ENCODE measurements around the gene RPS21.

The RPS21 gene

GRCh38 chr20:62360854-62361798 is 25.8 kb upstream of the RPS21 start:
- Histone ChIP-seq H3K4me2 (ENCODE audit: low read length) (no peak overlapping the region), H3K36me3 (ENCODE audit: control insufficient read depth, low read length) (no peaks in the 10 kb centered on the region), H3K4me3 (ENCODE audit: low read length) (no peak overlapping the region), H3K4me1 (ENCODE audit: control insufficient read depth, low read length) (peaks cover 33% of the 10 kb centered on the region), H3K9me3 (ENCODE audit: control insufficient read depth, insufficient read depth, low read length) (no peaks in the 10 kb centered on the region), H3F3A (ENCODE audit: control insufficient read depth, insufficient read depth) (peaks cover 8% of the 10 kb centered on the region; the same call in 1 of the 2 replicates), H3K79me2 (ENCODE audit: control insufficient read depth, low read length) (peaks cover 15% of the 10 kb centered on the region), H3K9me2 (replicated peaks; ENCODE audit: control insufficient read depth, low read length) (no peaks in the 10 kb centered on the region), H3K27me3 (ENCODE audit: control insufficient read depth, low read length) (no peaks in the 10 kb centered on the region), H3K27ac (ENCODE audit: low read depth, low read length) (no peak overlapping the region), H4K20me1 (ENCODE audit: control insufficient read depth, insufficient read depth, low read depth, low read length) (peaks cover 6% of the 10 kb centered on the region; the same call in 1 of the 2 replicates)
- no peak for TF ChIP-seq EZH2phosphoT487 (IDR thresholded peaks at IDR 0.05; ENCODE audit: borderline replicate concordance, low read length)
- no peak for TF ChIP-seq CTCF (IDR thresholded peaks at IDR 0.05; ENCODE audit: low read depth, low read length, poor library complexity, severe bottlenecking)

GRCh38 chr20:62361799-62362589 is 24.9 kb upstream of the RPS21 start:
- Histone ChIP-seq H3K79me2 (ENCODE audit: control insufficient read depth, low read length) (peaks cover 22% of the 10 kb centered on the region), H3K4me1 (ENCODE audit: control insufficient read depth, low read length) (peaks cover 36% of the 10 kb centered on the region), H3K27ac (ENCODE audit: low read depth, low read length) (no peak overlapping the region), H3F3A (ENCODE audit: control insufficient read depth, insufficient read depth) (peaks cover 9% of the 10 kb centered on the region; the same call in 1 of the 2 replicates), H3K9me2 (replicated peaks; ENCODE audit: control insufficient read depth, low read length) (no peaks in the 10 kb centered on the region), H3K27me3 (ENCODE audit: control insufficient read depth, low read length) (no peaks in the 10 kb centered on the region), H3K4me3 (ENCODE audit: low read length) (no peak overlapping the region), H4K20me1 (ENCODE audit: control insufficient read depth, insufficient read depth, low read depth, low read length) (peaks cover 6% of the 10 kb centered on the region; the same call in 1 of the 2 replicates), H3K4me2 (ENCODE audit: low read length) (no peak overlapping the region), H3K36me3 (ENCODE audit: control insufficient read depth, low read length) (no peaks in the 10 kb centered on the region), H3K9me3 (ENCODE audit: control insufficient read depth, insufficient read depth, low read length) (no peaks in the 10 kb centered on the region)
- TF ChIP-seq EZH2phosphoT487 (IDR thresholded peaks at IDR 0.05; ENCODE audit: borderline replicate concordance, low read length) (no peak), CTCF (IDR thresholded peaks at IDR 0.05; ENCODE audit: low read depth, low read length, poor library complexity, severe bottlenecking) (no peak)

GRCh38 chr20:62362590-62362940 is 24.3 kb upstream of the RPS21 start:
- no peak overlapping the region for H3K4me2 ChIP-seq (ENCODE audit: low read length)
- H3F3A ChIP-seq (ENCODE audit: control insufficient read depth, insufficient read depth): peaks cover 9% of the 10 kb centered on the region; the same call in 1 of the 2 replicates
- H3K27ac ChIP-seq (ENCODE audit: low read depth, low read length): no peak overlapping the region
- no peak overlapping the region for H3K4me3 ChIP-seq (ENCODE audit: low read length)
- TF ChIP-seq EZH2phosphoT487 (IDR thresholded peaks at IDR 0.05; ENCODE audit: borderline replicate concordance, low read length) (no peak), CTCF (IDR thresholded peaks at IDR 0.05; ENCODE audit: low read depth, low read length, poor library complexity, severe bottlenecking) (no peak)
- peaks cover 6% of the 10 kb centered on the region; the same call in 1 of the 2 replicates for H4K20me1 ChIP-seq (ENCODE audit: control insufficient read depth, insufficient read depth, low read depth, low read length)
- no peaks in the 10 kb centered on the region for H3K36me3 ChIP-seq (ENCODE audit: control insufficient read depth, low read length)
- H3K27me3 ChIP-seq (ENCODE audit: control insufficient read depth, low read length): peaks cover 2% of the 10 kb centered on the region
- peaks cover 39% of the 10 kb centered on the region for H3K4me1 ChIP-seq (ENCODE audit: control insufficient read depth, low read length)
- no peaks in the 10 kb centered on the region for H3K9me3 ChIP-seq (ENCODE audit: control insufficient read depth, insufficient read depth, low read length)
- H3K79me2 ChIP-seq (ENCODE audit: control insufficient read depth, low read length): peaks cover 22% of the 10 kb centered on the region
- H3K9me2 ChIP-seq (replicated peaks; ENCODE audit: control insufficient read depth, low read length): no peaks in the 10 kb centered on the region
